NCI-H1105 (cell line): ENCODE data around the gene NCAPG2.

Experiments
- DNase-seq: peaks from one replicate; lab custom pipeline; 2025; lab: John Stamatoyannopoulos, UW

NCAPG2 gene

GRCh38 chr7:158704524-158705233 lies at the start of gene NCAPG2:
Gene NCAPG2 (minus strand): TSS chr7:158704804. CDS start chr7:158701899, 2,905 bp downstream.
- DNase-seq = peak; percentile 97

- no peak for DNase-seq
These were observed 49.3 kb upstream of the NCAPG2 start for GRCh38 chr7:158753900-158754299.

GRCh38 chr7:158751751-158752150 lies 47.1 kb upstream of the NCAPG2 start:
- DNase-seq = no peak

GRCh38 chr7:158751199-158751598 lies 46.6 kb upstream of the NCAPG2 start:
- DNase-seq = no peak

GRCh38 chr7:158750702-158751101 lies 46.1 kb upstream of the NCAPG2 start:
- no peak for DNase-seq

- no peak for DNase-seq
These were observed 44.8 kb upstream of the NCAPG2 start for GRCh38 chr7:158749396-158749795.

- no peak for DNase-seq
These were observed 43.7 kb upstream of the NCAPG2 start for GRCh38 chr7:158748335-158748734.

GRCh38 chr7:158747408-158747807 lies 42.8 kb upstream of the NCAPG2 start:
- DNase-seq = no peak

GRCh38 chr7:158746957-158747356 lies 42.4 kb upstream of the NCAPG2 start:
- DNase-seq = no peak

- no peak for DNase-seq
These were observed 40.6 kb upstream of the NCAPG2 start for GRCh38 chr7:158745057-158745715.

GRCh38 chr7:158744070-158744469 lies 39.5 kb upstream of the NCAPG2 start:
- no peak for DNase-seq

- no peak for DNase-seq
These were observed 38.6 kb upstream of the NCAPG2 start for GRCh38 chr7:158743219-158743618.

GRCh38 chr7:158742065-158742821 lies 37.6 kb upstream of the NCAPG2 start:
- DNase-seq = no peak

GRCh38 chr7:158741294-158741666 lies 36.7 kb upstream of the NCAPG2 start:
- DNase-seq = no peak

- DNase-seq = no peak
These were observed 36.2 kb upstream of the NCAPG2 start for GRCh38 chr7:158740657-158741293.

GRCh38 chr7:158740013-158740656 lies 35.5 kb upstream of the NCAPG2 start:
- no peak for DNase-seq

GRCh38 chr7:158738841-158739240 lies 34.2 kb upstream of the NCAPG2 start:
- no peak for DNase-seq

GRCh38 chr7:158737064-158737695 lies 32.6 kb upstream of the NCAPG2 start:
- no peak for DNase-seq

- no peak for DNase-seq
These were observed 31.3 kb upstream of the NCAPG2 start for GRCh38 chr7:158735935-158736334.

GRCh38 chr7:158734861-158735260 lies 30.3 kb upstream of the NCAPG2 start:
- no peak for DNase-seq

GRCh38 chr7:158733775-158734494 lies 29.3 kb upstream of the NCAPG2 start:
- no peak for DNase-seq
